GM12873 (cell line): ENCODE results near the gene GOLGA3.

ENCODE experiments used
- CTCF ChIP-seq: IDR thresholded peaks from 2 replicates; pipeline ENCODE4 v1.5.1; 2012; ENCODE audit warnings: low read depth, mild to moderate bottlenecking, moderate library complexity, low read length, control low read depth; ENCODE audit not compliant: insufficient read depth; ENCODE audit errors: missing control alignments

GOLGA3 gene

GRCh38 chr12:132831771-132832170 is 3.1 kb upstream of the GOLGA3 start:
- TF ChIP-seq CTCF = no peak

- TF ChIP-seq CTCF = no peak
Measured at GRCh38 chr12:132827763-132828703, 636 bp downstream of the GOLGA3 start.

GRCh38 chr12:132825861-132826260 is 2.8 kb downstream of the GOLGA3 start:
- no peak for TF ChIP-seq CTCF

- TF ChIP-seq CTCF = no peak
Measured at GRCh38 chr12:132825089-132825488, 3.6 kb downstream of the GOLGA3 start.

GRCh38 chr12:132824053-132824452 is 4.6 kb downstream of the GOLGA3 start:
- no peak for TF ChIP-seq CTCF

- no peak for TF ChIP-seq CTCF
Measured at GRCh38 chr12:132818562-132818961, 10.1 kb downstream of the GOLGA3 start.

GRCh38 chr12:132814232-132814631 is 14.4 kb downstream of the GOLGA3 start:
- TF ChIP-seq CTCF = no peak
